K562 (cell line): ENCODE data around the gene DCLK2. TPM values are rescaled to one million over a fixed set of nuclear protein-coding genes. Genes with fewer than 3 reads are reported as not detected.

Experiments used
- CTCFL ChIP-seq: IDR thresholded peaks from 2 replicates; pipeline ENCODE4 v1.6.1; 2011; ENCODE audit warnings: borderline replicate concordance, low read depth, mild to moderate bottlenecking, moderate library complexity, low read length; ENCODE audit not compliant: insufficient read depth, poor library complexity, severe bottlenecking
- DMBX1 ChIP-seq: fragments of 250-450 bp; sonication (Bioruptor Pico); IDR thresholded peaks from 2 replicates; pipeline ENCODE4 v1.8.0; 2022; ENCODE audit warnings: inconsistent platforms, mild to moderate bottlenecking, moderate library complexity, borderline replicate concordance
- FOXJ3 ChIP-seq: sonication (generic); formaldehyde crosslinking; IDR thresholded peaks from 2 replicates; pipeline ENCODE4 v1.4.0; 2020; ENCODE audit warnings: mild to moderate bottlenecking, missing genetic modification reagents
- KDM2B ChIP-seq: fragments of 250-450 bp; sonication (Bioruptor Pico); IDR thresholded peaks from 2 replicates; pipeline ENCODE4 v1.8.0; 2021; ENCODE audit warnings: mild to moderate bottlenecking, moderate library complexity
- MTF1 ChIP-seq: fragments of 250-450 bp; sonication (Bioruptor Pico); IDR thresholded peaks from 2 replicates; pipeline ENCODE4 v1.9.0; 2021; ENCODE audit warnings: moderate library complexity, mild to moderate bottlenecking, inconsistent platforms, borderline replicate concordance
- NCOA2 ChIP-seq, 2 experiments: fragments of 450-650 bp; IDR thresholded peaks; 2 replicates each; pipeline ENCODE4 v1.6.1; 2018; ENCODE audit warnings: mild to moderate bottlenecking in 2 of 2, moderate library complexity in 1 of 2; ENCODE audit not compliant: partially characterized antibody in 2 of 2
- PHF8 ChIP-seq: fragments of 200-600 bp; sonication (generic); IDR thresholded peaks from 2 replicates; pipeline ENCODE4 v1.6.1; 2012; ENCODE audit warnings: mixed run types, mild to moderate bottlenecking, inconsistent platforms, low read length, moderate library complexity, borderline replicate concordance
- PTTG1 ChIP-seq: fragments of 450-650 bp; IDR thresholded peaks from 2 replicates; pipeline ENCODE4 v1.6.1; 2016; ENCODE audit warnings: low read depth, mild to moderate bottlenecking, missing genetic modification characterization, missing compliant biosample characterization
- TRIM25 ChIP-seq: fragments of 450-650 bp; IDR thresholded peaks from 2 replicates; pipeline ENCODE4 v1.7.0; 2016; ENCODE audit warnings: borderline replicate concordance
- YBX1 ChIP-seq: fragments of 450-650 bp; IDR thresholded peaks from 2 replicates; pipeline ENCODE4 v1.7.1; 2016; ENCODE audit warnings: mild to moderate bottlenecking
- ZNF512 ChIP-seq: IDR thresholded peaks from 2 replicates; pipeline ENCODE4 v1.6.1; 2016; ENCODE audit warnings: missing genetic modification characterization, missing compliant biosample characterization
- polyA plus RNA-seq, 8 experiments: library from polyadenylated mRNA; depleted of rRNA in 4 of 8; stranded (reverse) in 5 of 8; unstranded in 3 of 8; fragments of >200 nt; fragmentation: Nextera tagmentation in 2 of 8; fragmentation: Illumina TruSeq in 1 of 8; extraction: Ambion mirVana in 2 of 8; extraction: Trizol in 1 of 8; gene quantifications; 2 replicates each; pipeline versions ENCODE4 v1.2.1 to v1.2.3, GENCODE V29; 2011 to 2014; ENCODE audit warnings: inconsistent platforms in 1 of 8, missing spikeins in 1 of 8
- total RNA-seq, 7 experiments: library from RNA; depleted of rRNA in 6 of 7; stranded (reverse); fragments of >200 nt in 6 of 7; fragmentation: Illumina TruSeq in 2 of 7; extraction: Trizol in 2 of 7; gene quantifications; 2 replicates each; pipeline versions ENCODE4 v1.2.1 to v1.2.3, GENCODE V29; 2011 to 2021; ENCODE audit warnings: low replicate concordance in 1 of 7

The DCLK2 gene
- total and polyA plus RNA-seq, 9 of the 15 experiments (the other 6 are each of a cell fraction or from before 2014, with no cell fraction given), result not detected

- TF ChIP-seq PHF8 (no peak), CTCFL (no peak), FOXJ3 (CRISPR knock-in tag) (no peak), NCOA2 (IDR thresholded peaks at IDR 0.05; ENCODE audit: partially characterized antibody in 2 of 2) (no peak), ZNF512 (tag) (no peak), MTF1 (CRISPR knock-in tag) (no peak), PTTG1 (no peak), TRIM25 (no peak), DMBX1 (CRISPR knock-in tag) (no peak), KDM2B (CRISPR knock-in tag) (no peak), YBX1 (no peak)
These were observed 82.2 kb downstream of the DCLK2 start (continued) for GRCh38 chr4:150160473-150160872.
